Testis (tissue), 3 donors: ENCODE data around the gene CCDC40. TPM values are rescaled to one million over a fixed set of nuclear protein-coding genes. Genes with fewer than 3 reads are reported as not detected.

Experiments
- DNase-seq: peaks from one replicate; pipeline ENCODE4 v3.0.0-alpha.2; 2019
- H3K27ac ChIP-seq, 2 donors: fragments of 200-600 bp; sonication (generic); one replicate each; pipeline ENCODE4 v1.5.1; 2019
- H3K27me3 ChIP-seq: fragments of 200-600 bp; sonication (generic); one replicate; pipeline ENCODE4 v1.5.1; 2019
- H3K36me3 ChIP-seq: fragments of 200-600 bp; sonication (generic); one replicate; pipeline ENCODE4 v1.5.1; 2017; ENCODE audit warnings: low read depth; ENCODE audit errors: missing control alignments
- H3K4me1 ChIP-seq: fragments of 200-600 bp; sonication (generic); one replicate; pipeline ENCODE4 v1.5.1; 2019
- H3K4me3 ChIP-seq, 2 donors: fragments of 200-600 bp; sonication (generic); one replicate each; pipeline ENCODE4 v1.5.1; 2017 to 2019
- H3K9me3 ChIP-seq: fragments of 200-600 bp; sonication (generic); one replicate; pipeline ENCODE4 v1.5.1; 2017
- POLR2A ChIP-seq: fragments of 450-650 bp; IDR thresholded peaks from one replicate; pipeline ENCODE4 v1.6.1; 2017; ENCODE audit warnings: antibody characterized with exemption, mild to moderate bottlenecking, moderate library complexity
- WGBS, 2 donors: methylation state at CpG; one replicate each; pipeline ENCODE4 v1.1.5; 2018; 5-methylcytosine and 5-hydroxymethylcytosine counted together
- intact Hi-C: fragments of 100-400 bp; cut with DNase I; formaldehyde crosslinking; loops from one replicate; pipeline ENCODE4 v1.15.1; 2023; ENCODE audit warnings: low total_unique reads
- polyA plus RNA-seq: library from polyadenylated mRNA; stranded (reverse); fragments of 350-450 nt; fragmentation: Illumina TruSeq; extraction: RNeasy Lipid Tissue Mini Kit (QIAGEN cat#74804); gene quantifications from one replicate; pipeline ENCODE4 v1.2.3, GENCODE V29; 2014; ENCODE audit warnings: low read depth, low replicate concordance; ENCODE audit not compliant: insufficient read depth
- total RNA-seq, 2 donors: library from RNA; depleted of rRNA; stranded (reverse); fragments of >200 nt; gene quantifications; one replicate each; pipeline ENCODE4 v1.2.3, GENCODE V29; 2016
- TF ChIP-seq, protein P1 (sequence below), 3 experiments: fragments of 450-650 bp in 2 of 3; fragments of 200-600 bp in 1 of 3; sonication (generic) in 1 of 3; IDR thresholded peaks; one replicate each; pipeline ENCODE4 v1.5.1; 2016 to 2019; ENCODE audit warnings: antibody characterized with exemption in 3 of 3, mild to moderate bottlenecking in 2 of 3, moderate library complexity in 1 of 3

Gene CCDC40
- total and polyA plus RNA-seq, 3 donors from 2014 or later, result 26.7 to 43.6 (median 38.6) TPM

GRCh38 chr17:80034791-80035686 is 1.4 kb upstream of the CCDC40 start:
- DNase-seq, result no peak
- Histone ChIP-seq H3K9me3 (no peaks in the 10 kb centered on the region), H3K4me3 (peak overlapping the region; percentile 73 to 90), H3K27me3 (no peaks in the 10 kb centered on the region), H3K27ac (peak overlapping the region; percentile 72 to 85), H3K4me1 (peaks cover 3% of the 10 kb centered on the region), H3K36me3 (no peaks in the 10 kb centered on the region)
- intact Hi-C loops, result no loop called here
- TF ChIP-seq, protein P1, sequence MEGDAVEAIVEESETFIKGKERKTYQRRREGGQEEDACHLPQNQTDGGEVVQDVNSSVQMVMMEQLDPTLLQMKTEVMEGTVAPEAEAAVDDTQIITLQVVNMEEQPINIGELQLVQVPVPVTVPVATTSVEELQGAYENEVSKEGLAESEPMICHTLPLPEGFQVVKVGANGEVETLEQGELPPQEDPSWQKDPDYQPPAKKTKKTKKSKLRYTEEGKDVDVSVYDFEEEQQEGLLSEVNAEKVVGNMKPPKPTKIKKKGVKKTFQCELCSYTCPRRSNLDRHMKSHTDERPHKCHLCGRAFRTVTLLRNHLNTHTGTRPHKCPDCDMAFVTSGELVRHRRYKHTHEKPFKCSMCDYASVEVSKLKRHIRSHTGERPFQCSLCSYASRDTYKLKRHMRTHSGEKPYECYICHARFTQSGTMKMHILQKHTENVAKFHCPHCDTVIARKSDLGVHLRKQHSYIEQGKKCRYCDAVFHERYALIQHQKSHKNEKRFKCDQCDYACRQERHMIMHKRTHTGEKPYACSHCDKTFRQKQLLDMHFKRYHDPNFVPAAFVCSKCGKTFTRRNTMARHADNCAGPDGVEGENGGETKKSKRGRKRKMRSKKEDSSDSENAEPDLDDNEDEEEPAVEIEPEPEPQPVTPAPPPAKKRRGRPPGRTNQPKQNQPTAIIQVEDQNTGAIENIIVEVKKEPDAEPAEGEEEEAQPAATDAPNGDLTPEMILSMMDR (IDR thresholded peaks at IDR 0.05), result no peak
- TF ChIP-seq POLR2A, result no peak
- WGBS, 2 donors, result 1 to 2% methylated on average over 16 to 50 of the region's 55 CpGs

- no peak for DNase-seq
- Histone ChIP-seq H3K36me3 (no peaks in the 10 kb centered on the region), H3K27me3 (no peaks in the 10 kb centered on the region), H3K4me1 (peaks cover 3% of the 10 kb centered on the region), H3K4me3 (peak within 1 kb of the TSS; percentile 82 to 90), H3K27ac (peak within 1 kb of the TSS; percentile 74 to 85), H3K9me3 (no peaks in the 10 kb centered on the region)
- intact Hi-C loops, result no loop called here
- WGBS, 2 donors, result 0% methylated on average over 4 of the region's 46 CpGs; no CpG with 5 or more reads in 1 of the 2 donors
- TF ChIP-seq POLR2A, result no peak
- TF ChIP-seq, protein P1 (IDR thresholded peaks at IDR 0.05), result no peak
Observed at GRCh38 chr17:80035687-80035936, 830 bp upstream of the CCDC40 start, which contains the start of gene TBC1D16. Gene TBC1D16, minus strand, starts transcription at chr17:80035872. Its CDS starts 22,325 bp downstream, at chr17:80013547.

DNA sequence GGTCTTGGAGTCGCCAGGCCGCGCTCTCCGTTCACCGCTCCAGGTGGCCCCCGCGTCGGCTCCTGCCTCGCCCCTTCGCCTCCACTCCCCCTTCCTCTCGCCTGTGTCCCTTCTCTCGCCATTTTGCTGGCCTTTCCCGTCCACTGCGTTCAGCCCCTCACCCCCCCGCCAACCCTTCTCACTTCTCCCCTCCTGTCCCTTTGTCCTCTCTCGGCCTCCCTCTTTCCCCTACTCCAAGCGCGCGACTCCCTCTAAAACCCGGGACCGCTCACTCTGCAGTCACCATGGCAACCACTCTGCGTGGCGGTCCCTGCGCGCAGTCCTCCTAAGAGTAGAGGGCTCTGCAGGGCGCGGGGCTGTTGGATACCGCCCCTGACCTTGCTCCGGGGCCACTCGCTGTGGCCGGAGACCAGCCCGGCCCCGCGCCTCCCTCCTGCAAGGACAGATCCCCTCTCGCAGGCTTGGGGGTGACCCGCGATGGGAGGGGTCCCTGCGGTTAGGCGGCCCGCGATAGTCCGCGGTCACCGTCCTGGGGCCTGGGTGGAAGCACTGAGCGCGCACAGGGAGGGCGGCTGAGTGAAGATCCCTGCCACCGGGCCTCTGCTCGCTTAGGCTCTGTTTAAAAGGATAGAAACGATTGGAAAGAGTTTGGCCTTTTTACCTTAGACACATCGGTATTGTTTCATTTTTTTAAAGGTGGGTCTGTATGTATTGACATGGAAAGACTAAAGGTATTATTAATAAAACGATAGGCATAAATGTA is 454 bp downstream of the CCDC40 start:
- Histone ChIP-seq H3K27ac (peak overlapping the region; percentile 9 to 59), H3K4me3 (peak overlapping the region; percentile 82 to 90), H3K4me1 (peaks cover 3% of the 10 kb centered on the region), H3K36me3 (no peaks in the 10 kb centered on the region), H3K27me3 (no peaks in the 10 kb centered on the region), H3K9me3 (no peaks in the 10 kb centered on the region)
- no peak for TF ChIP-seq POLR2A
- TF ChIP-seq, protein P1 (IDR thresholded peaks at IDR 0.05), result no peak
- DNase-seq, result peak; percentile 56
- WGBS, 2 donors, result 0 to 1% methylated on average over 44 to 51 of the region's 52 CpGs
- intact Hi-C loops, result no loop called here

GRCh38 chr17:80043963-80044362 is 7.5 kb downstream of the CCDC40 start:
- H3K9me3 ChIP-seq, result no peaks in the 10 kb centered on the region
- H3K27me3 ChIP-seq, result no peaks in the 10 kb centered on the region
- no peak for TF ChIP-seq POLR2A
- TF ChIP-seq, protein P1 (IDR thresholded peaks at IDR 0.05), result no peak
- H3K4me1 ChIP-seq, result no peaks in the 10 kb centered on the region
- no peaks in the 10 kb centered on the region for H3K36me3 ChIP-seq
- 93 to 94% methylated on average over 6 of the region's 6 CpGs for WGBS, 2 donors
- no peak overlapping the region for H3K4me3 ChIP-seq
- intact Hi-C loops, result no loop called here
- DNase-seq, result no peak
- no peak overlapping the region for H3K27ac ChIP-seq
